Gastroesophageal sphincter (tissue), 4 donors: ENCODE results near the gene RPL36A. TPM values are rescaled to one million over a fixed set of nuclear protein-coding genes. Genes with fewer than 3 reads are reported as not detected.

Experiments
- ATAC-seq: fragments of 150-250 bp; one replicate; pipeline ENCODE4 v1.9.1; 2016; ENCODE audit warnings: mild to moderate bottlenecking, moderate library complexity
- H3K27ac ChIP-seq, 4 donors: fragments of 200-600 bp; sonication (generic) in 3 of 4; 1 replicate in 3 of 4; 2 replicates in 1 of 4; pipeline ENCODE4 v1.5.1; 2016 to 2019
- H3K27me3 ChIP-seq: fragments of 200-600 bp; sonication (generic); one replicate; pipeline ENCODE4 v1.5.1; 2019
- H3K36me3 ChIP-seq, 2 donors: fragments of 200-600 bp; sonication (generic); one replicate each; pipeline ENCODE4 v1.5.1; 2019; ENCODE audit warnings: control low read depth in 1 of 2
- H3K4me1 ChIP-seq, 3 donors: fragments of 200-600 bp; sonication (generic); 1 replicate in 2 of 3; 2 replicates in 1 of 3; pipeline ENCODE4 v1.5.1; 2016 to 2019; ENCODE audit warnings: control low read depth in 2 of 3
- H3K4me3 ChIP-seq, 2 donors: fragments of 200-600 bp; sonication (generic); one replicate each; pipeline ENCODE4 v1.5.1; 2019; ENCODE audit warnings: mild to moderate bottlenecking in 1 of 2, moderate library complexity in 1 of 2
- H3K9me3 ChIP-seq, 3 donors: fragments of 200-600 bp; sonication (generic); one replicate each; pipeline ENCODE4 v1.5.1; 2017 to 2019; ENCODE audit warnings: control low read depth in 2 of 3
- CTCF ChIP-seq, 4 experiments: fragments of 200-600 bp in 2 of 4; fragments of 450-650 bp in 2 of 4; sonication (generic) in 1 of 4; IDR thresholded peaks; one replicate each; pipeline ENCODE4 v1.5.1; 2017 to 2019; ENCODE audit warnings: antibody characterized with exemption in 4 of 4, mild to moderate bottlenecking in 2 of 4, moderate library complexity in 2 of 4
- EP300 ChIP-seq: sonication (generic); formaldehyde crosslinking; IDR thresholded peaks from one replicate; pipeline ENCODE4 v1.6.1; 2017; ENCODE audit warnings: antibody characterized with exemption, mild to moderate bottlenecking
- POLR2A ChIP-seq, 2 donors: fragments of 450-650 bp; IDR thresholded peaks; one replicate each; pipeline ENCODE4 v1.6.1; 2017; ENCODE audit warnings: antibody characterized with exemption in 2 of 2, mild to moderate bottlenecking in 2 of 2, moderate library complexity in 1 of 2
- POLR2AphosphoS5 ChIP-seq: sonication (generic); formaldehyde crosslinking; IDR thresholded peaks from one replicate; pipeline ENCODE4 v1.6.1; 2017; ENCODE audit warnings: antibody characterized with exemption
- WGBS, 2 donors: methylation state at CpG; one replicate each; pipeline ENCODE4 v1.1.5; 2018; ENCODE audit warnings: low coverage in 1 of 2; 5-methylcytosine and 5-hydroxymethylcytosine counted together
- total RNA-seq, 4 donors: library from RNA; depleted of rRNA; stranded (reverse); fragments of >200 nt; gene quantifications; one replicate each; pipeline ENCODE4 v1.1.0, GENCODE V29; 2016

RPL36A gene
- total RNA-seq, 4 donors from 2014 or later, result 629 to 1,573 (median 1,208) TPM

- H3K27ac ChIP-seq, result peak overlapping the region; percentile 90 to 99 (median 90)
- TF ChIP-seq CTCF (IDR thresholded peaks at IDR 0.05), result no peak
- no peak for TF ChIP-seq POLR2AphosphoS5
- no peak for TF ChIP-seq EP300
- no peak for TF ChIP-seq POLR2A (IDR thresholded peaks at IDR 0.05)
- WGBS, 2 donors, result 0 to 20% methylated on average over 1 to 3 of the region's 8 CpGs
- peaks cover 0 to 56% (median 0%) of the 10 kb centered on the region in 3 donors for H3K4me1 ChIP-seq
- ATAC-seq, result peak; percentile 1
- no peaks in the 10 kb centered on the region for H3K9me3 ChIP-seq
- peak overlapping the region; percentile 63 to 95 for H3K4me3 ChIP-seq
- H3K36me3 ChIP-seq, result peaks cover 0 to 15% of the 10 kb centered on the region in 2 donors
- no peaks in the 10 kb centered on the region for H3K27me3 ChIP-seq
Observed at GRCh38 chrX:101408532-101408841, 17.7 kb downstream of the RPL36A start.

GRCh38 chrX:101409043-101409442 is 18.2 kb downstream of the RPL36A start:
- WGBS, 2 donors, result 0 to 25% methylated on average over 3 to 6 of the region's 6 CpGs
- Histone ChIP-seq H3K9me3 (no peaks in the 10 kb centered on the region), H3K4me3 (peak overlapping the region; percentile 63 to 95), H3K27me3 (no peaks in the 10 kb centered on the region), H3K4me1 (peaks cover 0 to 61% (median 0%) of the 10 kb centered on the region in 3 donors), H3K27ac (peak overlapping the region; percentile 90 to 99 (median 90)), H3K36me3 (peaks cover 0 to 15% of the 10 kb centered on the region in 2 donors)
- TF ChIP-seq CTCF (IDR thresholded peaks at IDR 0.05) (no peak), POLR2AphosphoS5 (no peak), POLR2A (IDR thresholded peaks at IDR 0.05) (no peak), EP300 (no peak)
- no peak for ATAC-seq

- Histone ChIP-seq H3K9me3 (no peaks in the 10 kb centered on the region), H3K4me1 (peaks cover 0 to 70% (median 0%) of the 10 kb centered on the region in 3 donors), H3K36me3 (peaks cover 0 to 15% of the 10 kb centered on the region in 2 donors), H3K27ac (peak overlapping the region in 3 of 4 donors; percentile 7 to 53 (median 18)), H3K4me3 (peak overlapping the region in 1 of 2 donors; percentile 63), H3K27me3 (no peaks in the 10 kb centered on the region)
- WGBS, 2 donors, result 24 to 83% methylated on average over 1 to 5 of the region's 7 CpGs
- ATAC-seq, result no peak
- TF ChIP-seq POLR2A (IDR thresholded peaks at IDR 0.05) (no peak), CTCF (IDR thresholded peaks at IDR 0.05) (no peak), POLR2AphosphoS5 (no peak)
Observed at GRCh38 chrX:101410461-101410860, 19.6 kb downstream of the RPL36A start.

- Histone ChIP-seq H3K4me1 (peaks cover 0 to 77% (median 0%) of the 10 kb centered on the region in 3 donors), H3K27me3 (no peaks in the 10 kb centered on the region), H3K27ac (no peak overlapping the region), H3K4me3 (no peak overlapping the region), H3K9me3 (no peaks in the 10 kb centered on the region), H3K36me3 (peaks cover 0 to 15% of the 10 kb centered on the region in 2 donors)
- 33 to 75% methylated on average over 4 to 5 of the region's 10 CpGs for WGBS, 2 donors
- no peak for TF ChIP-seq POLR2AphosphoS5
- no peak for TF ChIP-seq EP300
- no peak for TF ChIP-seq POLR2A (IDR thresholded peaks at IDR 0.05)
- no peak for TF ChIP-seq CTCF (IDR thresholded peaks at IDR 0.05)
- ATAC-seq, result no peak
Observed at GRCh38 chrX:101411984-101412383, 21.2 kb downstream of the RPL36A start.
